Fibroblast of lung (primary cell): ENCODE data around the gene HDAC4. TPM values are rescaled to one million over a fixed set of nuclear protein-coding genes. Genes with fewer than 3 reads are reported as not detected.

Source experiments
- DNase-seq, 2 donors: peaks; one replicate each; pipeline versions ENCODE4 v3.0.0 to v3.0.0-alpha.2; 2010; ENCODE audit warnings: low read depth in 2 of 2
- H2AFZ ChIP-seq: 2 replicates; pipeline ENCODE4 v1.5.1; 2012; ENCODE audit warnings: low read length, control low read depth, inconsistent platforms
- H3K27ac ChIP-seq: 2 replicates; pipeline ENCODE4 v1.5.1; 2011; ENCODE audit warnings: low read length, control low read depth; ENCODE audit not compliant: insufficient read depth
- H3K27me3 ChIP-seq: 2 replicates; pipeline ENCODE4 v1.5.1; 2011; ENCODE audit warnings: mild to moderate bottlenecking, low read length; ENCODE audit not compliant: control insufficient read depth, insufficient read depth
- H3K36me3 ChIP-seq: 2 replicates; pipeline ENCODE4 v1.5.1; 2011; ENCODE audit warnings: low read length; ENCODE audit not compliant: control insufficient read depth, insufficient read depth
- H3K4me1 ChIP-seq: 2 replicates; pipeline ENCODE4 v1.5.1; 2011; ENCODE audit warnings: low read length; ENCODE audit not compliant: control insufficient read depth, insufficient read depth; ENCODE audit errors: extremely low read depth
- H3K4me2 ChIP-seq: 2 replicates; pipeline ENCODE4 v1.5.1; 2011; ENCODE audit warnings: low read length, control low read depth; ENCODE audit not compliant: insufficient read depth; ENCODE audit errors: extremely low read depth
- H3K4me3 ChIP-seq, 4 experiments: fragments of 200-600 bp in 1 of 4; sonication (generic) in 1 of 4; replicated peaks in 1 of 4; 2 replicates each; pipeline ENCODE4 v1.5.1; 2011 to 2016; ENCODE audit warnings: low read length in 4 of 4, low read depth in 3 of 4, mild to moderate bottlenecking in 3 of 4, control low read depth in 2 of 4, inconsistent platforms in 1 of 4, mixed read lengths in 1 of 4; ENCODE audit not compliant: insufficient read depth in 1 of 4; ENCODE audit errors: control extremely low read depth in 1 of 4
- H3K79me2 ChIP-seq: 2 replicates; pipeline ENCODE4 v1.5.1; 2012; ENCODE audit warnings: mild to moderate bottlenecking, low read length, inconsistent platforms; ENCODE audit not compliant: control insufficient read depth, insufficient read depth
- H3K9ac ChIP-seq: 2 replicates; pipeline ENCODE4 v1.5.1; 2011; ENCODE audit warnings: mild to moderate bottlenecking, low read length, control low read depth; ENCODE audit not compliant: insufficient read depth
- H3K9me3 ChIP-seq: 2 replicates; pipeline ENCODE4 v1.5.1; 2012; ENCODE audit warnings: low read depth, low read length; ENCODE audit not compliant: control insufficient read depth, insufficient read depth
- H4K20me1 ChIP-seq: 2 replicates; pipeline ENCODE4 v1.5.1; 2011; ENCODE audit warnings: low read length; ENCODE audit not compliant: control insufficient read depth, insufficient read depth; ENCODE audit errors: extremely low read depth
- EZH2 ChIP-seq: IDR thresholded peaks from 2 replicates; pipeline ENCODE4 v1.5.1; 2012; ENCODE audit warnings: low read length, control low read depth, mild to moderate bottlenecking; ENCODE audit errors: missing control alignments
- polyA plus RNA-seq, 2 donors: library from polyadenylated mRNA; depleted of rRNA in 1 of 2; stranded (reverse) in 1 of 2; unstranded in 1 of 2; fragments of >200 nt; gene quantifications; 2 replicates each; pipeline ENCODE4 v1.2.1, GENCODE V29; 2011 to 2012; ENCODE audit warnings: missing spikeins in 1 of 2
- total RNA-seq: library from RNA; depleted of rRNA; stranded (reverse); fragments of >200 nt; gene quantifications from 2 replicates; pipeline ENCODE4 v1.2.1, GENCODE V29; 2014
- TF ChIP-seq, protein P1 (sequence below), 2 donors: IDR thresholded peaks in 1 of 2; conservative IDR thresholded peaks in 1 of 2; 1 replicate in 1 of 2; 2 replicates in 1 of 2; pipeline ENCODE4 v1.5.1; 2011 to 2012; ENCODE audit warnings: low read length in 2 of 2, control low read depth in 1 of 2, inconsistent platforms in 1 of 2, low read depth in 1 of 2, mild to moderate bottlenecking in 1 of 2

Gene HDAC4
- total and polyA plus RNA-seq, 2 donors (not counting 1 experiment from before 2014, with no cell fraction given): 7.4 to 19.8 TPM

DNA sequence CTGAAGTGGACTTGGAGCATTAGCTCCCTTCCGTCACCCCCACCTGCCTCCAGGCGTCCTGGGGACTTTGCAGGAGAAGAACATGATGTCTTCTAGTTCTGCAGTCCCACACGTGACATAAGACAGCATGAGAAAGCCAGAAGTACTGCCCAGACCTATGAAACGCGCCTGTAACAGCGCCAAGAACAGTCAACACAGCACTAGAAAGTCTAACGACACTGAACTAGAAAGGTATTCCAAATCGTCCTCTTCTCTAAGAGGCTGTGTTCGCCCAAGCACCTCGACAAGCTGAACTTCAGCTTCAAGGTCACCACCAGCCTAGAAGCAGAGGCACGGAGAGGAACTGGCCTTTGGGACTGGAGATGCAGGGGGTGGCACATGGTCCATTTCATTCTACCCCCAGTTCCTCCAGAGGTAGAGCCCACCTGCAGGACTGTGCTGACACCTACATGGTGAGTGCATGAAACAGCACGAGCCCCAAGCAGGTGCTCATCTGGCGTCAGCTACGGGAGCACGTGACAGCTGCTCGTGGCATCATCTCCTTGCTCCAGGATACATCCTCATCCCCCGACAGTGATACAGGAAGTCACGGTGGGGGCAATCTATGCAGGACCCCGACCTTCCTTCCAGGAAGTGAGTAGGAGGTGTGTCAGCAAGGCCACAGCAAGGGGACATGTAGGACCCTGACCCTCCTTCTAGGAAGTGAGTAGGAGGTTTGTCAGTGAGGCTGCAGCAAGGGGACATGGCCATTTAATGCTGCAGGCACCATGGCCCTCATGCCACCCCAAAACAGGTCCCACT, 3.7 kb downstream of the HDAC4 start:
- no peak overlapping the region for H3K4me3 ChIP-seq
- no peaks in the 10 kb centered on the region for H3K36me3 ChIP-seq
- H3K27ac ChIP-seq: no peak overlapping the region
- H3K4me1 ChIP-seq: peaks cover 7% of the 10 kb centered on the region
- TF ChIP-seq, protein P1, sequence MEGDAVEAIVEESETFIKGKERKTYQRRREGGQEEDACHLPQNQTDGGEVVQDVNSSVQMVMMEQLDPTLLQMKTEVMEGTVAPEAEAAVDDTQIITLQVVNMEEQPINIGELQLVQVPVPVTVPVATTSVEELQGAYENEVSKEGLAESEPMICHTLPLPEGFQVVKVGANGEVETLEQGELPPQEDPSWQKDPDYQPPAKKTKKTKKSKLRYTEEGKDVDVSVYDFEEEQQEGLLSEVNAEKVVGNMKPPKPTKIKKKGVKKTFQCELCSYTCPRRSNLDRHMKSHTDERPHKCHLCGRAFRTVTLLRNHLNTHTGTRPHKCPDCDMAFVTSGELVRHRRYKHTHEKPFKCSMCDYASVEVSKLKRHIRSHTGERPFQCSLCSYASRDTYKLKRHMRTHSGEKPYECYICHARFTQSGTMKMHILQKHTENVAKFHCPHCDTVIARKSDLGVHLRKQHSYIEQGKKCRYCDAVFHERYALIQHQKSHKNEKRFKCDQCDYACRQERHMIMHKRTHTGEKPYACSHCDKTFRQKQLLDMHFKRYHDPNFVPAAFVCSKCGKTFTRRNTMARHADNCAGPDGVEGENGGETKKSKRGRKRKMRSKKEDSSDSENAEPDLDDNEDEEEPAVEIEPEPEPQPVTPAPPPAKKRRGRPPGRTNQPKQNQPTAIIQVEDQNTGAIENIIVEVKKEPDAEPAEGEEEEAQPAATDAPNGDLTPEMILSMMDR (conservative IDR thresholded peaks at IDR 0.05 in 1 of 2, IDR thresholded peaks at IDR 0.05 in 1 of 2; ENCODE audit: low read depth in 1 of 2, low read length in 2 of 2): no peak
- no peak for TF ChIP-seq EZH2
- H3K79me2 ChIP-seq: peaks cover 29% of the 10 kb centered on the region
- H3K27me3 ChIP-seq: no peaks in the 10 kb centered on the region
- no peak overlapping the region for H2AFZ ChIP-seq
- DNase-seq: no peak
- no peaks in the 10 kb centered on the region for H3K9me3 ChIP-seq
- H3K9ac ChIP-seq: no peak overlapping the region
- no peaks in the 10 kb centered on the region for H4K20me1 ChIP-seq
- no peak overlapping the region for H3K4me2 ChIP-seq

DNA sequence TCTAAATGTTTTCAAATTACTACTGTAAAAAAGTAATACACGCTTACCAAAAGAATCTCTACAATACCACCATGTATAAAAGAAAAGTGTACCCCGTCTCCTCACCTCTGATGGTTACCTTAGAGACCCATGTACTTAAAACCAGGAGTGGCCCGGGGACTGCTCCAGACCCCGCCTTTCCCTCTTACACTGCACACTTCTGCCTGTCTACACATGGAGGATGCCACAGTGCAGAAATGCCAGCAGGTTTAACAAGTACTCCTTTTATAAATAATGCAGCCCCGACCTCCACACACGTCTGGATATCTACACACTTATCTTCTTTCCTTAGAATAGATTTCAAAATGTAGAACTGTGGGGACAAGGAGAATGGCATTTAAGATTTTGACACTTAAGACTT, 5.3 kb downstream of the HDAC4 start:
- no peaks in the 10 kb centered on the region for H4K20me1 ChIP-seq
- no peaks in the 10 kb centered on the region for H3K36me3 ChIP-seq
- no peaks in the 10 kb centered on the region for H3K9me3 ChIP-seq
- TF ChIP-seq EZH2: no peak
- TF ChIP-seq, protein P1 (conservative IDR thresholded peaks at IDR 0.05 in 1 of 2, IDR thresholded peaks at IDR 0.05 in 1 of 2; ENCODE audit: low read depth in 1 of 2, low read length in 2 of 2): no peak
- no peak overlapping the region for H3K27ac ChIP-seq
- H3K4me3 ChIP-seq: no peak overlapping the region
- H3K27me3 ChIP-seq: no peaks in the 10 kb centered on the region
- DNase-seq: no peak
- H3K4me1 ChIP-seq: peaks cover 7% of the 10 kb centered on the region
- no peak overlapping the region for H2AFZ ChIP-seq
- no peak overlapping the region for H3K4me2 ChIP-seq
- peaks cover 29% of the 10 kb centered on the region for H3K79me2 ChIP-seq
- no peak overlapping the region for H3K9ac ChIP-seq

DNA sequence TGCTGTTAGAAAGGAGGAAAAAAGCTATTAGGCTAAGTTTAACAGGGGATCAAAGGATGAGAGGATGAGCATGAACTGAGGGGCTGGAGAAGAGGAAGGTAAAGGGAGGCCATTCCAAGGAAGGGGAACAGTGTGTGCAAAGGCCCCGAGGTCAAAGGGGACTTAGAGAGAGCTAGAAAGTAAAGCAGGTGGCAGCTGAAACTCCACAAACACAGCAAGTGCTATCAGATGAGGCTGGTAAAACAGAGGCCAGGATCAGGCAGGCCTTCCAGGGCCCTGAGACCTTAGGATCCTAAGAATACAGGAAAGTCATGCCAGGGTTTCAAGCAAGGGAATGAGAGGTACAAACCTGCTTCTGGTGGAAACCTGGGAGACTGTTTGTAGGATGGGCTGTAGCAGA, 5.8 kb downstream of the HDAC4 start:
- no peak overlapping the region for H3K9ac ChIP-seq
- peaks cover 29% of the 10 kb centered on the region for H3K79me2 ChIP-seq
- no peak for DNase-seq
- no peak overlapping the region for H3K4me3 ChIP-seq
- no peaks in the 10 kb centered on the region for H3K9me3 ChIP-seq
- no peak overlapping the region for H3K4me2 ChIP-seq
- no peaks in the 10 kb centered on the region for H4K20me1 ChIP-seq
- no peak overlapping the region for H2AFZ ChIP-seq
- H3K36me3 ChIP-seq: no peaks in the 10 kb centered on the region
- H3K4me1 ChIP-seq: peaks cover 7% of the 10 kb centered on the region
- no peak overlapping the region for H3K27ac ChIP-seq
- H3K27me3 ChIP-seq: no peaks in the 10 kb centered on the region
- no peak for TF ChIP-seq EZH2
- TF ChIP-seq, protein P1 (conservative IDR thresholded peaks at IDR 0.05 in 1 of 2, IDR thresholded peaks at IDR 0.05 in 1 of 2; ENCODE audit: low read depth in 1 of 2, low read length in 2 of 2): no peak
